Epithelial cell of esophagus (primary cell): ENCODE data around the gene GANAB.
"Not testable (repeated sequence)": the region's sequence is repeated elsewhere in the genome, so short reads cannot be mapped to it uniquely, and the experiment has no call there.

Experiments used
- DNase-seq: peaks from one replicate; pipeline ENCODE4 v3.0.0; 2010; ENCODE audit warnings: low read depth
- H3K4me3 ChIP-seq: 2 replicates; pipeline ENCODE4 v1.5.1; 2011; ENCODE audit warnings: mild to moderate bottlenecking, low read length, control low read depth
- TF ChIP-seq, protein P1 (sequence below): IDR thresholded peaks from 2 replicates; pipeline ENCODE4 v1.5.1; 2011; ENCODE audit warnings: low read depth, mild to moderate bottlenecking, low read length, control low read depth, inconsistent platforms; ENCODE audit not compliant: insufficient read depth; ENCODE audit errors: missing control alignments

Gene GANAB

DNA sequence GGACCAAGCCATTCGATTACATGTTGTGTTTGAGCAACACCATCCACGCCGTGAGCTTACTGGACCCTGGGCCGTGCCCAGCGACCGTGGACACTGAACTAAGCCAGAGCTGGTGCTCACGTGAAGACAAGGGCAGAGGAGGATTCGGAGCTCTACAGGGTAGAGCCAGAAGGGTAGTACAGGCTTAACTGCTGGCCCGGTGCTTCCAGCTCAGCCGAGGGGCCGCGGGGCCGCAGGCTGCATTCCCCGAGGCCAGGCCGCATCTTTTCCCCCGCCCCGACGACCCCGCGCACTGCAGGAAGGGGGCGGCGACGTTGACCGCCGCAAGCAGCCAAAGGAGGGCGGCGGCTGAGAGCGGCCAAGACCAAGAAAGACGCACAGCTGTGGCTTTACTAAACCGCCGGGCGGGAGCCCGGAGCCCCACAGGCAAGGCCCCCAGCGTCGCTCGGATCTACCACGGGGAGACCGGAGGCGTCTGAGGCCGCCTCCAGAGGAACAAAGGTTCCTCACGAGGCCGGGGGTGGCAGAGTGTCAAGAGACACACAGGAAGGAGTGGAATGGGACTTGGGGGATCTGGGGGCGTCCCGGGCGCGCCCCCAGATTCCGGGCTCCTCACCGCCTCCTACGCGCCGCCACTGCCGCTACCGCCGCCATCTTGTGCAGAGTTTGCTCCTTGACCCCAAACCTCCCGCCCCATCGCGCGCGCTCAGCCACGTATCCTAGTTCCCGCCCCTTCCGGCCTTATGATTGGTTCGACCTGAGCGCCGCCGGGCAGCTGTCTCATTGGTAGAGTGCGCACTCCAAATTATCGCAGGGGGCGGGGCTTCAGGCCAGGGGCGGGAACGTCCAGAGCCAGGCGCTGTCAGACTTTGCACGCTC is at the start of gene GANAB:
Gene GANAB, minus strand, starts transcription at position 668 of the 879 bp plus-strand sequence. Its CDS starts 14 bp downstream, at position 654.
- TF ChIP-seq, protein P1, sequence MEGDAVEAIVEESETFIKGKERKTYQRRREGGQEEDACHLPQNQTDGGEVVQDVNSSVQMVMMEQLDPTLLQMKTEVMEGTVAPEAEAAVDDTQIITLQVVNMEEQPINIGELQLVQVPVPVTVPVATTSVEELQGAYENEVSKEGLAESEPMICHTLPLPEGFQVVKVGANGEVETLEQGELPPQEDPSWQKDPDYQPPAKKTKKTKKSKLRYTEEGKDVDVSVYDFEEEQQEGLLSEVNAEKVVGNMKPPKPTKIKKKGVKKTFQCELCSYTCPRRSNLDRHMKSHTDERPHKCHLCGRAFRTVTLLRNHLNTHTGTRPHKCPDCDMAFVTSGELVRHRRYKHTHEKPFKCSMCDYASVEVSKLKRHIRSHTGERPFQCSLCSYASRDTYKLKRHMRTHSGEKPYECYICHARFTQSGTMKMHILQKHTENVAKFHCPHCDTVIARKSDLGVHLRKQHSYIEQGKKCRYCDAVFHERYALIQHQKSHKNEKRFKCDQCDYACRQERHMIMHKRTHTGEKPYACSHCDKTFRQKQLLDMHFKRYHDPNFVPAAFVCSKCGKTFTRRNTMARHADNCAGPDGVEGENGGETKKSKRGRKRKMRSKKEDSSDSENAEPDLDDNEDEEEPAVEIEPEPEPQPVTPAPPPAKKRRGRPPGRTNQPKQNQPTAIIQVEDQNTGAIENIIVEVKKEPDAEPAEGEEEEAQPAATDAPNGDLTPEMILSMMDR = no peak
- peak; percentile 99 for DNase-seq
- peak within 1 kb of the TSS; percentile 79 for H3K4me3 ChIP-seq

DNA sequence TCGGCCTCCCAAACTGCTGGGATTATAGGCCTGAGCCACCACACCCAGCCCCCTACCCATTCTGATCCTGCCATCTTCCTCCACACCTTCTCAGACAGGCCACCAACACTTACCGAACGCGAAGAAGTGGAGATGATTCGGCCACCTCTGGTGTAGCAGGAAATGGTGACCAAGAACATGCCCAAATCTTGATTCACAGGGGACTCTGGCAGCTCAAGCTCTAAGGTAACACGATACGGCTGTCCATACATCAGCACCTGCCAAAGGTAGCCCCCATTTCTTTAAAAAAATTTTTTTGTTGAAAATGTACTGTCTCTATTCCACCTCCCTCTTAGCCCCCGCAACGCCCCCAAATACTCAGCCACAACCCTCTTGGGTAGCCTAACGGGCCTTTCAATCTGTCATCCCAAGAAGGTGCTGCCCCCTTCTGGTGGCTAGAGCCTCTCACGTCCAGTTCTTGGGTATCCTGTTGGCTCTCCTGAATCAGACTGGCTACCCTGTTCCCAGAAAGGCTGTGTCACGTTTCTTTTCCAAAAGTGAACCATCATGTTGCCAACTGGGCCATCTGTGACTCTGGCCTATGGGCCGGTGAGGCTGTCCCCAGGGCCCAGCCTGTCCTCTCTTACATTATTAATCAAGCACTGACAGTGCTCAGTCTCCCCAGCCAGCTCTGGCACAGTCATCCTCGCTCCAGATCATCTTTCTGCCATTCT is 48.2 kb upstream of the GANAB start:
- DNase-seq = peak; percentile 86
- TF ChIP-seq, protein P1 = peak; percentile 88
- H3K4me3 ChIP-seq = no peak overlapping the region

GRCh38 chr11:62693624-62694023 is 47.2 kb upstream of the GANAB start:
- not testable (repeated sequence) for DNase-seq, H3K4me3 ChIP-seq

- TF ChIP-seq, protein P1 = no peak
- H3K4me3 ChIP-seq = no peak within 1 kb of the TSS
Measured at GRCh38 chr11:62689421-62690183, 43.2 kb upstream of the GANAB start, which contains the start of gene LRRN4CL. Gene LRRN4CL (minus strand): TSS chr11:62689530. CDS start chr11:62688508, 1,022 bp downstream.

GRCh38 chr11:62688491-62688890 is 42.1 kb upstream of the GANAB start:
- H3K4me3 ChIP-seq = no peak overlapping the region
- no peak for DNase-seq
- TF ChIP-seq, protein P1 = no peak

More at GRCh38 chr11:62689421-62690183, 43.2 kb upstream of the GANAB start, which contains the start of gene LRRN4CL:
- DNase-seq = peak; percentile 32

DNA sequence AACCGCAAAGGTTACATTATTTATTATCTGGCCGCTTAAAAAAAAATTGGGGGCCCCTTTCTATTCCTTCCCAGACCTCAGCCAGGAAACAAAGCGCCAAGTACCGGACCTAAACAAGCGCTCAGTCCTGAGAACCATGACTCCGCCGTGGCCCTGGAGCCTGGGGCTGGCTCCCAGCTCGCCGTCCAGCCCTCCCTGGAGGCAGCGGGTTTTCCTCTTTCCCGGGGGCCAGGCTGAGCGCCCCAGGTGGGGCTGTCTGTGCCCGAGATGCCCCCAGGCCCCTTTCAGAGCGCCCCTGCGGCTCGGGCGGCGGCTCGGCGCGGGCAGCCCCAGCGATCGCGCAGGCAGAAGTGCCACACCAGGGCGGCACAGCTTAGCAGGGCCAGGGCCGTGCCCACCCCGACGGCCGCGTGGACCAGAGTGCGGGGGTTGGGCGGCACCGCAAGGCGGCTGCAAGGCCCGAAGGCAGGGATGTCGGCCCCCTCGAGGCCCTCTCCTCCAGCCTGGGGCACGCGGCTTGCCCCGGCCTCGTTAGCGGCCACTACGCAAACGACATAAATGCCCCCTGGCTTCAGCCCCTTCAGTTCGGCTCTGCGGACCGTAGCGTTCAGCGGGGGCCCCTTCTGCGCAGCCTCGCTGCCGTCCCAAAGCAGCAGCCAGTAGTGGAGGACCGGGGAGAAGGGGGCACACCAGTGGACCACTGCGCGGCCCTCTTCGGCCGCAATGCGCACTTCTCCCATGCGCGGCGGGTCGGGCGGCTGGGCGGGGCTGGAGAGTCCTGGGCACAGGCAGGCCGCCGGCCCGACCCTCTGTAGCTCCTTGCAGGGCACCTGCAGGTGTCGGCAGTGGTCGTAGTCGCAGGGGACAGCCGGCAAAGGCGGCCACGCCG is 41.3 kb upstream of the GANAB start:
- no peak overlapping the region for H3K4me3 ChIP-seq
- no peak for DNase-seq
- TF ChIP-seq, protein P1 = no peak
